Kidney glomerular epithelial cell (primary cell): Measurements from ENCODE around the gene SLC19A2.

Source experiments
- DNase-seq: peaks from one replicate; lab custom pipeline; 2025; lab: John Stamatoyannopoulos, UW

The SLC19A2 gene

DNA sequence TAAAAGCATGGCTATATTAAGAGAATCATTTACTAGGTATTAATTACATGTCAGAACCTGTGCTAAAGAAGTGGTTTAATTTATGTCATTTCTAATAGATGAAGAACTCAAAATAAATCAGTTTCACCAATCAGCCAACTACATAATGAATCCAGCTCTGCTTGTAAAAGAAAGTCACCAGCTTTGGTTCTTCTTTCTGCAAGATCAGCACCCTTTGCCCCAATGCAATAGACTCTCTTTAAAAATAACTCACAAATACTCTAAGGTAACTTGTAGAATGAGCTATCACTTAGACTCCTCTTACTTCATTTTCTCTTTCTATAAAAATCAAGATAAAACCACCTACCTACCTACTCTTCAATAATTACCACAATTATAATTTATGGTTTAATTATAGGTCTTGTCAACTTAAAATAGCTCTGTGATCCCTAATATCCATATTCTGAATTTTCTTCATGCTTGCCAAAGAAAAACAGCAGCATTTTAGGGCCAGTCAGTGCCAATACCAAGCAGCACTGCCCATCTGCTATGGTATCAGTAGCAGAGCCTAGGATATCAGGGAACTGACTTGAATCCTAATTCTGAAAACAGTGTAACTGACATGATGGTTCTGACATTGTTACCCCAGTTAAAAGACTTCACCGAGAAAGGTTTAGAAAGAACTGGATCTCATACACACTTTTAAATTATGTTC is 11.3 kb downstream of the SLC19A2 start:
- no peak for DNase-seq

DNA sequence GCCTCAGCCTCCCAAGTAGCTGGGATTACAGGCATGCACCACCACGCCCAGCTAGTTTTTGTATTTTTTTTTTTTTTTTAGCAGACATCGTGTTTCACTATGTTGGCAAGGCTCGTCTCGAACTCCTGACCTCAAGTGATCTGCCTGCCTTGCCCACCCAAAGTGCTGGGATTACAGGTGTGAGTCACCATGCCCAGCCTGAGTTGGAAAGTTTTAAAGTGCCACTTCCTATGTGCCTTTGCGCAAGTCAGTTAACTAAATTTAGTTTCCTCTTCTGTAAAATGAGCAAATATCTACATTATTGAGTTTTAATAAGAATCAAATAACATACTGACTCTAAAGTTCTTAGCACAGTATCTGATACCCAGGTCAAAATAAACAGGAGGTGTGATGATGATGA is 12.4 kb downstream of the SLC19A2 start:
- DNase-seq, result no peak

DNA sequence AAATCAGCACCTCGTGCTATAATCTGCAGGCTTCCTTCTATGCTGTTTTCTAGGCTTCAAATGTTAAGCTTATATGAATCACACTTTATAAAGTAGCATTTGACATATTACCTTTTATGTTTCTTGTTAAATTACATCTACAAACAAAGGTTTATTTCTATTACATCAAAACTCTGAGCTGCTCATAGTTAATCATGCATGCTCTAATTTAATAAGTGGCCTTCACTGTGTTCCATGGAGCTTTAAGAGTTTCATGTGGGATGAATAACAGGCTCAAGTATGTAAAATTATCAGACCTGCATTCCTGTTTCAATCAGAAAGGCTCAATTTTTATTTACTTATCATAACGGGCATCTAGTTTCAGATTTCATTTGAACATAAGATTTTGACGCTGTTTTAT is 13.0 kb downstream of the SLC19A2 start:
- no peak for DNase-seq

DNA sequence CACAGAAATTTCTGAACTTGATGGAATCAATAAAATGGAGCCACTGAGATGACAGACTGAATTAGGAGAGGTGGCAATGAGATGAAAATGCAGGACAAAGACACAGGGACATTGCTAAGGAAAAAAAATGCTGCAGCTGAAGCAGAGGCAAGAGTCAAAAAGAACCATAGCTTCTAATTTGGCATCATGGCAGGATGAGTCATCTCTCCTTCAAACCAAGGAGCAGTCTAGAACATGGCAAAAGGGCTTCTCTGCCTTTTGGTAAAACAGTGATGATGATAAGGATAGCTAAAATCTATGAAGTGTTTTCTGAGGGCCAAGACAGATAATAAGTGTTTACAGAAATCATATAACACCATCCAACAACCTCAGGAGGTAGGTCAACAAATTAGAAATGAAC is 16.8 kb downstream of the SLC19A2 start:
- no peak for DNase-seq

- DNase-seq, result peak; percentile 22
Measured at GRCh38 chr1:169466259-169467230, 19.2 kb downstream of the SLC19A2 start.

- no peak for DNase-seq
Measured at GRCh38 chr1:169465281-169465680, 20.5 kb downstream of the SLC19A2 start.

GRCh38 chr1:169462385-169462784 is 23.4 kb downstream of the SLC19A2 start:
- no peak for DNase-seq

- DNase-seq, result no peak
Measured at GRCh38 chr1:169461390-169462000, 24.2 kb downstream of the SLC19A2 start.

- DNase-seq, result no peak
Measured at GRCh38 chr1:169460191-169460833, 25.4 kb downstream of the SLC19A2 start.

GRCh38 chr1:169457443-169457842 is 28.3 kb downstream of the SLC19A2 start:
- DNase-seq, result no peak

DNA sequence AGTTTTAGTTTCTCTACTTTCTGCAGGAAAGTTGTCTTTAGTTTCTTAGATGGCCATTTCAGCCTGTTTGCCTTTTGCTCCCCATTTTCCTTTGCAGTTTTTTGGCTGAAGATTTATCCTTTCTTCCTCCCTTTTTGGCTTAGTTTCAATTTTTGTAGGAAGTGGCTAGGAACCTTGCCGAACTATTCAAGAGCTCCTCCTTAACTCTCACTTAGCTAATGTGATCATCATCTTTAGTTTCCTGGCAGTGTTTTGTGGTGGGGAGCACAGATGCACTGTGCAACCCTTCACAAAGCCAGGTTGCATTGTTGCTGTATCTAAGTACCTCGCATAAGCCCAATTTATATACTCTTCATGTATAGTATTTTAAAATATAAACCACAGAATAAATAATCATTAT is 29.7 kb downstream of the SLC19A2 start:
- no peak for DNase-seq

DNA sequence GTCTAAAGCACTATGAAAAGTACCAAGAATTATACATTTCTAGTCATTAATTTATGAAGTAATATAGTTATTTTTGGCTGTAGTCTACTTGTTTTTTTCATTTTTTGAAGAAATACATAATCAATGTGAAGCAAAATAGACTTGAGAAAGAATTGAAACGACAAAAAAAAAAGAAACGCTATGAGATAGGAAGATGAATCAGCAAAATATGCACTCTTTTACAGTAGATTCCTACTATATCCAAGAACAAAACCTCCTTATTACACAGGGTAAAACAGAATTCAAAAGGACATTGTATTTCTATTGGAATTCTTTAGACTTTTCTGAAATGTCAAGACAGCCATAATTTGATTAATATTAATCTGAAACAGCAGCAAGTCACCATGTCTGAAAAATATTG is 32.8 kb downstream of the SLC19A2 start:
- no peak for DNase-seq

- DNase-seq, result no peak
Measured at GRCh38 chr1:169451218-169451824, 34.4 kb downstream of the SLC19A2 start.

- DNase-seq, result no peak
Measured at GRCh38 chr1:169443923-169444322, 41.8 kb downstream of the SLC19A2 start.

DNA sequence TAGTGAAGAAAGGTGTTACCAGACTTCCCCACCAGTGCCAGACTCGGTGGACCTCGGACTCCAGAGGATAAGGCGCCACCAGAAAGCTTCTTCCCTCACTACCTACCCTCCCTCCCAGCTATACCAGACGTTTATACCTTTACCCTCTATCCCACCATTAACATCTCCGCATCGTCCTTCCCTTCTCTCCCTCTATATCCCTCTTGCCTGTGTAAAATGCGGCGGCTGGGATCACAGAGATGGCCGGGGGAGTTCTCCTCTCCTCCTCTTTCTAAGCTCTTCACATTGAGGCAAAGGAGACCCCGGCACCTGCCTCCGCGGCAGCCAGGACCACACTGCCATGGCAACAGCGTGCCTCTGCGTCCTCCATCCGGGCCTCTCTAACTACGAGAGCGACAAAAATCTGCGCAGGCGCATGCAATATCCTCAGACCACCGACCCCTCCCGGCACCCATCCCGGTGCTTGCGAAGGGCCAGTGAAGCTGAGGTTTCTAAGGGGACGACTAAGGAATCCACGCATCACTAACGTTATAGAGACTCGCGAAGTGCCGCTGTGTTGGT is 58.6 kb downstream of the SLC19A2 start, which contains the start of gene CCDC181:
Gene CCDC181 (minus strand): TSS at position 394 of the 561 bp plus-strand sequence. CDS start 2,547 bp downstream, outside the sequence.
- DNase-seq, result peak; percentile 81

- no peak for DNase-seq
Measured at GRCh38 chr1:169426174-169426705, 59.5 kb downstream of the SLC19A2 start.

- DNase-seq, result no peak
Measured at GRCh38 chr1:169421309-169421708, 64.4 kb downstream of the SLC19A2 start.

DNA sequence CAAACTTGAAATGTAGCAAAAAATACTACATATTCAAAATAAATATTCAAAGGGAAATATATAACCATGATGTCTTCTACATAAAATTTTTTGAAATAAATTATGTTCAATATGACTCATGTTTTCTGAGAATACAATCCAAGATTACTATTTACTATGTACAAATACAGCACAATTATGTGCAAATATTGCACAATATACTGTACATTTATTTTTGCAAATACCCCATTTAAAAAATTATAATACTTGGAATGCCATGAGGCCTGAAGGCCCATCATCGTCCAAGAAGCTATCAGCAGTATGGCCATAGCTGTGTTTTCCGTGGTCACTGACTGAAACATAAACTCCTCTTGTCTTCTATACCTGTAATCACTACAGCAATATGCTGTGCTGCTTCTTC is 70.8 kb downstream of the SLC19A2 start:
- DNase-seq, result no peak
